ENCODE data around the gene C6orf132.

Gene C6orf132

DNA sequence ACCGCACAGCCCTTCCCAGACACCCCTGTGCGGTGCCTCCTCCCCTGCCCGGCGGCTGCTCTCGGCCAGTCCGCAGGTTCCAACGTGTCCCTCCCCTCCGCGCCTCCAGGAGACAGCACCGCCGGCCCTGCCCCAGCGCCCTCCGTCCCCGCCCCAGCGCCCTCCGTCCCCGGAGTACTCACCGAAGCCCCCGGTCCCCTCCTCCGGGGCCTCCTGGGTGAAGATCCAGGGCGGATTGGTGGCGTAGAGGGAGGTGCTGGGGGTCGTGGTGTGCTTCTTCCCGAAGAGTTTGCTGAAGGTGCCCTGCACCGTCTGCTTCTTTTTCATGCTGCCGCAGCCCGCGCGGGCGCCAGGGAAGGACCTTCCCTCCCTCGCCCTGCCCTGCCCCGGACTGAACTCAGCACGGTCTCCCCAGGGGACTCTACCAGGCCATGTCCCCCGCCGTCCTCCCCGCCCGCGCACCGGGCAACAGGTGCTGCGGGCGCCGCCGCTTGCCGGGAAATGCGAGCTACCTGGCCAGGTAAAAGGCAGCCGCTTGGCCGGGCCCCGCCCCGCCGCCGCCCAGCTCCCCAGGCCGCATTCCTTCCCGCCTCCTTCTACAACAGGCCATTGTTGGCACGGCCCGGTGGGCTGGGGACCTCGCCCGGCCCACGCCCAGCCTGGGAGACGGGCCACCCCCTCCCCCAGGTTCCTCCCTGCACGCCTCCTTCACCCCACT, at the start of gene C6orf132:
Gene C6orf132 (minus strand): TSS at position 503 of the 718 bp plus-strand sequence. CDS start 176 bp downstream, at position 327.
- Histone ChIP-seq H3K27ac (ENCODE audit: low read length) (no peak within 1 kb of the TSS), H3K4me1 (ENCODE audit: control insufficient read depth, insufficient read depth, low read length) (peaks cover 3% of the 10 kb centered on the region), H3K27me3 (ENCODE audit: control insufficient read depth in 1 of 2, insufficient read depth in 2 of 2, low read length in 2 of 2) (peaks cover 21 to 26% of the 10 kb centered on the region in 2 donors), H3K9ac (ENCODE audit: low read length in 2 of 2) (no peak within 1 kb of the TSS), H3K4me3 (ENCODE audit: low read length in 2 of 2) (peak within 1 kb of the TSS; percentile 36 to 64), H3K36me3 (ENCODE audit: control insufficient read depth in 2 of 2, insufficient read depth in 2 of 2, low read length in 2 of 2) (no peaks in the 10 kb centered on the region), H3K9me3 (ENCODE audit: control insufficient read depth in 2 of 2, low read length in 2 of 2) (no peaks in the 10 kb centered on the region)

GRCh38 chr6:42190554-42191183, 48.2 kb upstream of the C6orf132 start:
- Histone ChIP-seq H3K36me3 (ENCODE audit: control insufficient read depth in 2 of 2, insufficient read depth in 2 of 2, low read length in 2 of 2) (no peaks in the 10 kb centered on the region), H3K4me3 (ENCODE audit: low read length in 2 of 2) (no peak overlapping the region), H3K9ac (ENCODE audit: low read length in 2 of 2) (no peak overlapping the region), H3K9me3 (ENCODE audit: control insufficient read depth in 2 of 2, low read length in 2 of 2) (no peaks in the 10 kb centered on the region), H3K27ac (ENCODE audit: low read length) (no peak overlapping the region), H3K4me1 (ENCODE audit: control insufficient read depth, insufficient read depth, low read length) (peaks cover 2% of the 10 kb centered on the region), H3K27me3 (ENCODE audit: control insufficient read depth in 1 of 2, insufficient read depth in 2 of 2, low read length in 2 of 2) (no peaks in the 10 kb centered on the region)

- no peak overlapping the region for H3K9ac ChIP-seq (ENCODE audit: low read length in 2 of 2)
- H3K9me3 ChIP-seq (ENCODE audit: control insufficient read depth in 2 of 2, low read length in 2 of 2) = no peaks in the 10 kb centered on the region
These were observed 46.0 kb upstream of the C6orf132 start for GRCh38 chr6:42188406-42188805.

DNA sequence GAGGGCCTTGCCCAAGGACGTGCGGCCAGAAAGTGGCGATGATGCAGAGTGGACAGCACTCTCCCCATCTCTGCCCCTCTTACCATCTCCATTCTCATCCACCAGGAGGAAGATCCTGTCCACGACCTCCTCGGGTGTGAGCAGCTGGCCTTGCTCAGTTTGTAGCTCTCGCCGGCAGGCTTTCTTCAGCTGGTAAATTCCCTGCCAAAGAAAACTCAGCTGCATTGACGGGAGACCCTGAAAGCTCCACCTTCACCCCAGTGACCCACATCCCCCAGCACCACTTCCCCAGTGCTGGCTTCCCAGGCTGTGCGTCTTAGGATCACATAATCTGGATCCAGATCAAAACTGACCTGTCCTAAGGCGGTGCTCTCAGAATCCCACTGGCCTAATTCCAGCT, 43.2 kb upstream of the C6orf132 start:
- Histone ChIP-seq H3K27ac (ENCODE audit: low read length) (no peak overlapping the region), H3K4me1 (ENCODE audit: control insufficient read depth, insufficient read depth, low read length) (no peaks in the 10 kb centered on the region), H3K27me3 (ENCODE audit: control insufficient read depth in 1 of 2, insufficient read depth in 2 of 2, low read length in 2 of 2) (peaks cover 0 to 2% of the 10 kb centered on the region in 2 donors), H3K9ac (ENCODE audit: low read length in 2 of 2) (no peak overlapping the region), H3K36me3 (ENCODE audit: control insufficient read depth in 2 of 2, insufficient read depth in 2 of 2, low read length in 2 of 2) (no peaks in the 10 kb centered on the region), H3K4me3 (ENCODE audit: low read length in 2 of 2) (no peak overlapping the region), H3K9me3 (ENCODE audit: control insufficient read depth in 2 of 2, low read length in 2 of 2) (no peaks in the 10 kb centered on the region)

More at GRCh38 chr6:42188406-42188805, 46.0 kb upstream of the C6orf132 start:
- Histone ChIP-seq H3K4me1 (ENCODE audit: control insufficient read depth, insufficient read depth, low read length) (peaks cover 2% of the 10 kb centered on the region), H3K27me3 (ENCODE audit: control insufficient read depth in 1 of 2, insufficient read depth in 2 of 2, low read length in 2 of 2) (peaks cover 0 to 2% of the 10 kb centered on the region in 2 donors), H3K36me3 (ENCODE audit: control insufficient read depth in 2 of 2, insufficient read depth in 2 of 2, low read length in 2 of 2) (no peaks in the 10 kb centered on the region), H3K27ac (ENCODE audit: low read length) (no peak overlapping the region), H3K4me3 (ENCODE audit: low read length in 2 of 2) (no peak overlapping the region)

- H3K36me3 ChIP-seq (ENCODE audit: control insufficient read depth in 2 of 2, insufficient read depth in 2 of 2, low read length in 2 of 2) = no peaks in the 10 kb centered on the region
- no peak overlapping the region for H3K9ac ChIP-seq (ENCODE audit: low read length in 2 of 2)
- no peak overlapping the region for H3K27ac ChIP-seq (ENCODE audit: low read length)
- H3K27me3 ChIP-seq (ENCODE audit: control insufficient read depth in 1 of 2, insufficient read depth in 2 of 2, low read length in 2 of 2) = peaks cover 0 to 2% of the 10 kb centered on the region in 2 donors
- no peak overlapping the region for H3K4me3 ChIP-seq (ENCODE audit: low read length in 2 of 2)
- H3K4me1 ChIP-seq (ENCODE audit: control insufficient read depth, insufficient read depth, low read length) = no peaks in the 10 kb centered on the region
- no peaks in the 10 kb centered on the region for H3K9me3 ChIP-seq (ENCODE audit: control insufficient read depth in 2 of 2, low read length in 2 of 2)
These were observed 42.1 kb upstream of the C6orf132 start for GRCh38 chr6:42184475-42184874.

DNA sequence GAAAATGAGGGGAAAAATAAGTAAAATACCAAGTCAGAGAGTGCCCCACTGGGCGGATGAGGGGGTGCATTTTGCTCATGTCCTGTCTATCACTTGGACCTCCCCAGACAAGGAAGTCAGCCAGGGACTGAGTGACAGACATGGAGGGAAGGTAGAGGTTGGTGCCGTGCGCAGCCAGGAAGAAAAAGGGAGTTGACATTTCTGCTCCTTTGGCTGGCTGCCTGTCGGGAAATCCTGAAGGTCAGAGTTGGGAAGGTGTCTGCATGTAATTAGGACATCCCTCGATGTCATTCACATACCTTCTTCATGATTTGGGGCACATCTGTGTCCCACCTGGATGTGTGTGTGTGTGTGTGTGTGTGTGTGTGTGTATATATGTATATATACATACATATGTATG, 39.7 kb upstream of the C6orf132 start:
- Histone ChIP-seq H3K9me3 (ENCODE audit: control insufficient read depth in 2 of 2, low read length in 2 of 2) (no peaks in the 10 kb centered on the region), H3K9ac (ENCODE audit: low read length in 2 of 2) (no peak overlapping the region), H3K4me1 (ENCODE audit: control insufficient read depth, insufficient read depth, low read length) (no peaks in the 10 kb centered on the region), H3K4me3 (ENCODE audit: low read length in 2 of 2) (no peak overlapping the region), H3K27ac (ENCODE audit: low read length) (no peak overlapping the region), H3K36me3 (ENCODE audit: control insufficient read depth in 2 of 2, insufficient read depth in 2 of 2, low read length in 2 of 2) (no peaks in the 10 kb centered on the region), H3K27me3 (ENCODE audit: control insufficient read depth in 1 of 2, insufficient read depth in 2 of 2, low read length in 2 of 2) (peaks cover 9 to 18% of the 10 kb centered on the region in 2 donors)

DNA sequence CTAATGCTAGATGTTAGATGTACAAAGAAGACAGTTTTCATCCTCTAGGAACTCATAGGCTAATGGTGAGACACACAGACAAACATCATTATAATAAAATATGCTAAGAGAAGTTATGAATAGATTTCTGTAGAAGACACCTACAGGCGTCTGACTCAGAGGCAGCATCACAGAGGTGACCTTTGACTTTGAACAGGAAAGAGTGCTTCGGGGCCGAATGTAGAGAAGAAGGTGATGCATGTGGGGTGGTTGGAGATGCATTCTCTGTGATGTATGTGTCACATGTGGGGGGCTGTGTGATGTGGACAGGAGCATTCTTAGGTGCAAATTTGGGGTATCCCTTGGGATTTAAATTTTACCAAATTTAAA, 37.5 kb upstream of the C6orf132 start:
- H3K4me1 ChIP-seq (ENCODE audit: control insufficient read depth, insufficient read depth, low read length) = no peaks in the 10 kb centered on the region
- no peaks in the 10 kb centered on the region for H3K36me3 ChIP-seq (ENCODE audit: control insufficient read depth in 2 of 2, insufficient read depth in 2 of 2, low read length in 2 of 2)
- peaks cover 11 to 18% of the 10 kb centered on the region in 2 donors for H3K27me3 ChIP-seq (ENCODE audit: control insufficient read depth in 1 of 2, insufficient read depth in 2 of 2, low read length in 2 of 2)
- no peak overlapping the region for H3K4me3 ChIP-seq (ENCODE audit: low read length in 2 of 2)
- no peak overlapping the region for H3K9ac ChIP-seq (ENCODE audit: low read length in 2 of 2)
- H3K27ac ChIP-seq (ENCODE audit: low read length) = no peak overlapping the region
- no peaks in the 10 kb centered on the region for H3K9me3 ChIP-seq (ENCODE audit: control insufficient read depth in 2 of 2, low read length in 2 of 2)

GRCh38 chr6:42179261-42179944, 37.0 kb upstream of the C6orf132 start:
- H3K4me3 ChIP-seq (ENCODE audit: low read length in 2 of 2) = no peak overlapping the region
- H3K9ac ChIP-seq (ENCODE audit: low read length in 2 of 2) = no peak overlapping the region
- H3K27ac ChIP-seq (ENCODE audit: low read length) = no peak overlapping the region
- H3K36me3 ChIP-seq (ENCODE audit: control insufficient read depth in 2 of 2, insufficient read depth in 2 of 2, low read length in 2 of 2) = no peaks in the 10 kb centered on the region
- peaks cover 10 to 18% of the 10 kb centered on the region in 2 donors for H3K27me3 ChIP-seq (ENCODE audit: control insufficient read depth in 1 of 2, insufficient read depth in 2 of 2, low read length in 2 of 2)
- H3K4me1 ChIP-seq (ENCODE audit: control insufficient read depth, insufficient read depth, low read length) = no peaks in the 10 kb centered on the region
- H3K9me3 ChIP-seq (ENCODE audit: control insufficient read depth in 2 of 2, low read length in 2 of 2) = no peaks in the 10 kb centered on the region

DNA sequence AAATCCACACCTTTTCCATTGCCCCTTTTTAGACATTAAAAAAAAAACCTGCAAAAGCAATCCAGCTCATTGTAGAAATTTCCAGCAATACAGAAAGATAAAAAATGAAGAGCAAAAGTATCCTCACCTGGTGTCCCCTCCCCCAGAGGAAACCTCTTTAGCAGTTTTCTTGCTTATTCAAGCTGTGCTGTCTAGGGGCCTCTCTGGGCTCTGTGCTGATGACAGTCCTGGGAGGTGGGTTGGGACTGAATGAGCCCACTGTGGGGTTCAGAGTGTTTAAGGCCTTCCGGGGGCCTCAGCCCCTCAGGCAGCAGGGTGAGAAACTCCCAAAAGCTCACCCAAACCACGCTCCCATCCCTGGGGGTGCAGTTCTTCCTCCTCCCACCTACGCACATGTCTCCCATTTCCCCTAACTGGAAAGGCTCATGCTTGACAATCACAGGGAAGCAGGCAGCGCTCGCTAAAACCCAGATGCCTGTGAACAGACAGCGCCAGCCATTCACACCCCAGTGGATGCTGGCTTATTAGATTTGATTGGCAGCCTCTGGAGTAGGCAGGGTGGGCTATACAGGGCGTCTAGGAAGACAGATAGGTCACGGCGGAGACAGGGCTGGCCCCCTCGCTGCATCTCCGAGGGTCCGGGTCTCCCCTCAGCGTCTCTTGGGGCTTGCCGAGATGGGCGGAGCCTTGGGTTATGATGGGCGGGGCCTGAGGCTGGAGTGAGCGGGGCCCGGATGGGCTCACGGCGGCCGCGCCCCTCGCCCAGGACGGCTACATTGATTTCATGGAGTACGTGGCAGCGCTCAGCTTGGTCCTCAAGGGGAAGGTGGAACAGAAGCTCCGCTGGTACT, 35.3 kb upstream of the C6orf132 start:
- H3K36me3 ChIP-seq (ENCODE audit: control insufficient read depth in 2 of 2, insufficient read depth in 2 of 2, low read length in 2 of 2) = no peaks in the 10 kb centered on the region
- H3K4me3 ChIP-seq (ENCODE audit: low read length in 2 of 2) = no peak overlapping the region
- no peak overlapping the region for H3K9ac ChIP-seq (ENCODE audit: low read length in 2 of 2)
- H3K27ac ChIP-seq (ENCODE audit: low read length) = no peak overlapping the region
- H3K4me1 ChIP-seq (ENCODE audit: control insufficient read depth, insufficient read depth, low read length) = no peaks in the 10 kb centered on the region
- H3K27me3 ChIP-seq (ENCODE audit: control insufficient read depth in 1 of 2, insufficient read depth in 2 of 2, low read length in 2 of 2) = peaks cover 10 to 18% of the 10 kb centered on the region in 2 donors
- H3K9me3 ChIP-seq (ENCODE audit: control insufficient read depth in 2 of 2, low read length in 2 of 2) = no peaks in the 10 kb centered on the region

DNA sequence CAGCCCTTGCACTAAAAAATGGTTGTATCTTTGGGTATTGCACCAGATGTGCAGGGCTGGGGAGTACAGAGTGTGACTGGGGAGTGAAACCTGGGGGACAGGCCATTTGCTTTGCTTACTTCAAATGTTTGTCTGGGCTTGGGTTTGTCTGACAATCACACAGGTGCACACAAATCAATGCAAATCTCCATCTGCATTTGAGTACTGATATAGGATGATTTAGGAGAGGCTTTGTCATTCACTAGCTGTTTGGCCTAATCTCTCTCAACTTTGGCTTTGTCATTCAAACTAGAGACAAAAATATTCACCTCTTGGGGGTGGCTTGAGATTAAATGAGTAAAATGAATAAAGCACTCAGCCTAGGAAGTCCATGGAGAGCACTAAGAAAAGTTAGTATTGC, 34.6 kb upstream of the C6orf132 start:
- no peak overlapping the region for H3K4me3 ChIP-seq (ENCODE audit: low read length in 2 of 2)

More for the DNA sequence above, 34.6 kb upstream of the C6orf132 start:
- peaks cover 10 to 18% of the 10 kb centered on the region in 2 donors for H3K27me3 ChIP-seq (ENCODE audit: control insufficient read depth in 1 of 2, insufficient read depth in 2 of 2, low read length in 2 of 2)
- no peaks in the 10 kb centered on the region for H3K36me3 ChIP-seq (ENCODE audit: control insufficient read depth in 2 of 2, insufficient read depth in 2 of 2, low read length in 2 of 2)
- no peak overlapping the region for H3K9ac ChIP-seq (ENCODE audit: low read length in 2 of 2)
- no peaks in the 10 kb centered on the region for H3K9me3 ChIP-seq (ENCODE audit: control insufficient read depth in 2 of 2, low read length in 2 of 2)
- H3K27ac ChIP-seq (ENCODE audit: low read length) = no peak overlapping the region
- H3K4me1 ChIP-seq (ENCODE audit: control insufficient read depth, insufficient read depth, low read length) = no peaks in the 10 kb centered on the region
